Ishikawa (cell line): ENCODE results near the gene ASRGL1.

Source experiments
- CEBPB ChIP-seq: IDR thresholded peaks from 2 replicates; pipeline ENCODE4 v1.6.1; 2012
- EGR1 ChIP-seq: IDR thresholded peaks from 2 replicates; pipeline ENCODE4 v1.6.1; 2012
- EP300 ChIP-seq: IDR thresholded peaks from 2 replicates; pipeline ENCODE4 v1.6.1; 2012; ENCODE audit warnings: borderline replicate concordance
- NFIC ChIP-seq: IDR thresholded peaks from 2 replicates; pipeline ENCODE4 v1.6.1; 2012
- RAD21 ChIP-seq: IDR thresholded peaks from 2 replicates; pipeline ENCODE4 v1.6.1; 2012; ENCODE audit warnings: low read depth
- TAF1 ChIP-seq: IDR thresholded peaks from 2 replicates; pipeline ENCODE4 v1.6.1; 2012; ENCODE audit warnings: low read depth, mild to moderate bottlenecking
- TCF12 ChIP-seq: IDR thresholded peaks from 2 replicates; pipeline ENCODE4 v1.6.1; 2012; ENCODE audit warnings: low read depth
- TEAD4 ChIP-seq: IDR thresholded peaks from 2 replicates; pipeline ENCODE4 v1.6.1; 2012
- YY1 ChIP-seq: IDR thresholded peaks from 2 replicates; pipeline ENCODE4 v1.6.1; 2012; ENCODE audit warnings: low read depth
- ZBTB7A ChIP-seq: IDR thresholded peaks from 2 replicates; pipeline ENCODE4 v1.6.1; 2012; ENCODE audit warnings: low read depth
- TF ChIP-seq, protein P1 (sequence below): IDR thresholded peaks from 2 replicates; pipeline ENCODE4 v1.6.1; 2012
- TF ChIP-seq, protein P2 (sequence below): IDR thresholded peaks from 2 replicates; pipeline ENCODE4 v1.6.1; 2012; ENCODE audit warnings: low read depth, mild to moderate bottlenecking

DNA sequence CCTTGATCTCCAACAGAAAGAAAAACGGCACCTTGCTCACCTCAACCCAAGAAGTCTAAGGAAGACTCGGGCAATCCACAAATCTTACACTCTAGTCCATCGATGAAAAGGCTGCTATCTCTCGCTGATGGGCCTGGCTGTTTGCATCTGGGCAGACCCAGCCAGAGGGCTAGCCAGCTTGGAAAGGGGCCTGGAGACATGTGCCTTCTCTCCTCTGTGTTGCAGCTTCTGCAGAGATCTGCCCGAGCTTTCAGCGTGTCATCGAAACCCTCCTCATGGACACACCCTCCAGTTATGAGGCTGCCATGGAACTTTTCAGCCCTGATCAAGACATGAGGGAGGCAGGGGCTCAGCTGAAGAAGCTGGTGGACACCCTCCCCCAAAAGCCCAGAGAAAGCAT, 84.7 kb downstream of the ASRGL1 start:
- TF ChIP-seq EGR1 (no peak), TCF12 (no peak), EP300 (no peak), RAD21 (no peak), YY1 (no peak), ZBTB7A (no peak), CEBPB (no peak), TAF1 (no peak), NFIC (no peak), TEAD4 (no peak)
- TF ChIP-seq, protein P1, sequence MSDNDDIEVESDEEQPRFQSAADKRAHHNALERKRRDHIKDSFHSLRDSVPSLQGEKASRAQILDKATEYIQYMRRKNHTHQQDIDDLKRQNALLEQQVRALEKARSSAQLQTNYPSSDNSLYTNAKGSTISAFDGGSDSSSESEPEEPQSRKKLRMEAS = no peak
- TF ChIP-seq, protein P2, sequence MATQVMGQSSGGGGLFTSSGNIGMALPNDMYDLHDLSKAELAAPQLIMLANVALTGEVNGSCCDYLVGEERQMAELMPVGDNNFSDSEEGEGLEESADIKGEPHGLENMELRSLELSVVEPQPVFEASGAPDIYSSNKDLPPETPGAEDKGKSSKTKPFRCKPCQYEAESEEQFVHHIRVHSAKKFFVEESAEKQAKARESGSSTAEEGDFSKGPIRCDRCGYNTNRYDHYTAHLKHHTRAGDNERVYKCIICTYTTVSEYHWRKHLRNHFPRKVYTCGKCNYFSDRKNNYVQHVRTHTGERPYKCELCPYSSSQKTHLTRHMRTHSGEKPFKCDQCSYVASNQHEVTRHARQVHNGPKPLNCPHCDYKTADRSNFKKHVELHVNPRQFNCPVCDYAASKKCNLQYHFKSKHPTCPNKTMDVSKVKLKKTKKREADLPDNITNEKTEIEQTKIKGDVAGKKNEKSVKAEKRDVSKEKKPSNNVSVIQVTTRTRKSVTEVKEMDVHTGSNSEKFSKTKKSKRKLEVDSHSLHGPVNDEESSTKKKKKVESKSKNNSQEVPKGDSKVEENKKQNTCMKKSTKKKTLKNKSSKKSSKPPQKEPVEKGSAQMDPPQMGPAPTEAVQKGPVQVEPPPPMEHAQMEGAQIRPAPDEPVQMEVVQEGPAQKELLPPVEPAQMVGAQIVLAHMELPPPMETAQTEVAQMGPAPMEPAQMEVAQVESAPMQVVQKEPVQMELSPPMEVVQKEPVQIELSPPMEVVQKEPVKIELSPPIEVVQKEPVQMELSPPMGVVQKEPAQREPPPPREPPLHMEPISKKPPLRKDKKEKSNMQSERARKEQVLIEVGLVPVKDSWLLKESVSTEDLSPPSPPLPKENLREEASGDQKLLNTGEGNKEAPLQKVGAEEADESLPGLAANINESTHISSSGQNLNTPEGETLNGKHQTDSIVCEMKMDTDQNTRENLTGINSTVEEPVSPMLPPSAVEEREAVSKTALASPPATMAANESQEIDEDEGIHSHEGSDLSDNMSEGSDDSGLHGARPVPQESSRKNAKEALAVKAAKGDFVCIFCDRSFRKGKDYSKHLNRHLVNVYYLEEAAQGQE = no peak
